ENCODE results near the gene FRMD4A.

- TF ChIP-seq POLR2A (IDR thresholded peaks at IDR 0.05) (no peak), EP300 (IDR thresholded peaks at IDR 0.05) (no peak), POLR2AphosphoS5 (IDR thresholded peaks at IDR 0.05) (no peak)
- TF ChIP-seq, protein P1, sequence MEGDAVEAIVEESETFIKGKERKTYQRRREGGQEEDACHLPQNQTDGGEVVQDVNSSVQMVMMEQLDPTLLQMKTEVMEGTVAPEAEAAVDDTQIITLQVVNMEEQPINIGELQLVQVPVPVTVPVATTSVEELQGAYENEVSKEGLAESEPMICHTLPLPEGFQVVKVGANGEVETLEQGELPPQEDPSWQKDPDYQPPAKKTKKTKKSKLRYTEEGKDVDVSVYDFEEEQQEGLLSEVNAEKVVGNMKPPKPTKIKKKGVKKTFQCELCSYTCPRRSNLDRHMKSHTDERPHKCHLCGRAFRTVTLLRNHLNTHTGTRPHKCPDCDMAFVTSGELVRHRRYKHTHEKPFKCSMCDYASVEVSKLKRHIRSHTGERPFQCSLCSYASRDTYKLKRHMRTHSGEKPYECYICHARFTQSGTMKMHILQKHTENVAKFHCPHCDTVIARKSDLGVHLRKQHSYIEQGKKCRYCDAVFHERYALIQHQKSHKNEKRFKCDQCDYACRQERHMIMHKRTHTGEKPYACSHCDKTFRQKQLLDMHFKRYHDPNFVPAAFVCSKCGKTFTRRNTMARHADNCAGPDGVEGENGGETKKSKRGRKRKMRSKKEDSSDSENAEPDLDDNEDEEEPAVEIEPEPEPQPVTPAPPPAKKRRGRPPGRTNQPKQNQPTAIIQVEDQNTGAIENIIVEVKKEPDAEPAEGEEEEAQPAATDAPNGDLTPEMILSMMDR (IDR thresholded peaks at IDR 0.05) = no peak
Observed at GRCh38 chr10:13887761-13888160, 443.0 kb downstream of the FRMD4A start.

Data from stomach (tissue), 4 donors.